ENCODE data around the gene FN1. TPM values are rescaled to one million over a fixed set of nuclear protein-coding genes. Genes with fewer than 3 reads are reported as not detected.

The FN1 gene
- total RNA-seq, 1 experiment from 2014 or later, result 102 TPM

GRCh38 chr2:215435280-215435869 is 493 bp downstream of the FN1 start (continued):
- no peak for TF ChIP-seq CTCF (IDR thresholded peaks at IDR 0.05)

- ChIA-PET CTCF (no interaction called here), POLR2A (interaction anchor here (0.6 kb wide), 1 partner anchor 11 kb away, joined by 5 read pairs; no protein-coding TSS in a partner anchor)
- peaks cover 26% of the 10 kb centered on the region for H3K36me3 Mint-ChIP-seq
- H3K9me3 Mint-ChIP-seq, result no peaks in the 10 kb centered on the region
- ATAC-seq, result no peak
- no peak for DNase-seq (ENCODE audit: low spot score)
- peaks cover 38% of the 10 kb centered on the region for H3K4me1 Mint-ChIP-seq
- no peak overlapping the region; the same call in 1 of the 2 replicates for H3K27ac Mint-ChIP-seq
- peak overlapping the region; percentile 80 for H3K4me3 Mint-ChIP-seq
- peaks cover 4% of the 10 kb centered on the region; the same call in 1 of the 2 replicates for H3K27me3 Mint-ChIP-seq (ENCODE audit: low read depth)
- TF ChIP-seq CREB1 (CRISPR knock-in tag; IDR thresholded peaks at IDR 0.05), result no peak
- TF ChIP-seq FOXP4 (CRISPR knock-in tag; IDR thresholded peaks at IDR 0.05), result no peak
- no peak for TF ChIP-seq FOXP1 (CRISPR knock-in tag; IDR thresholded peaks at IDR 0.05; ENCODE audit: borderline replicate concordance)
- no peak for TF ChIP-seq ZNF281 (CRISPR knock-in tag; IDR thresholded peaks at IDR 0.05)
- TF ChIP-seq NR1H2 (CRISPR knock-in tag; IDR thresholded peaks at IDR 0.05), result no peak
- no peak for TF ChIP-seq ZNF416 (CRISPR knock-in tag; IDR thresholded peaks at IDR 0.05)
- TF ChIP-seq MAX (CRISPR knock-in tag; IDR thresholded peaks at IDR 0.05), result no peak
- no peak for TF ChIP-seq FOXJ3 (CRISPR knock-in tag; IDR thresholded peaks at IDR 0.05; ENCODE audit: borderline replicate concordance)
- no peak for TF ChIP-seq CTCF (IDR thresholded peaks at IDR 0.05)
- TF ChIP-seq MLX (CRISPR knock-in tag; IDR thresholded peaks at IDR 0.05), result no peak
- TF ChIP-seq CBFB (CRISPR knock-in tag; IDR thresholded peaks at IDR 0.05; ENCODE audit: low read depth), result no peak
- TF ChIP-seq ZNF121 (CRISPR knock-in tag; IDR thresholded peaks at IDR 0.05), result no peak
- no peak for TF ChIP-seq USF2 (CRISPR knock-in tag; IDR thresholded peaks at IDR 0.05)
- no peak for TF ChIP-seq AR (CRISPR knock-in tag; IDR thresholded peaks at IDR 0.05)
- TF ChIP-seq ATF6 (CRISPR knock-in tag; IDR thresholded peaks at IDR 0.05), result no peak
- TF ChIP-seq NR2C2 (CRISPR knock-in tag; IDR thresholded peaks at IDR 0.05), result no peak
Measured at GRCh38 chr2:215434447-215435279, 1.2 kb downstream of the FN1 start.

Measured in WTC11 (cell line).